K562 (cell line): ENCODE results near the gene SLC35G1.

ENCODE experiments used
- CTCF ChIP-seq, 3 experiments: IDR thresholded peaks in 2 of 3; conservative IDR thresholded peaks in 1 of 3; 2 replicates each; pipeline ENCODE4 v1.5.1; 2011 to 2012; ENCODE audit warnings: low read length in 3 of 3, mild to moderate bottlenecking in 3 of 3, control low read depth in 2 of 3, improper control_type of control experiment in 1 of 3, inconsistent platforms in 1 of 3, low read depth in 1 of 3, mixed read lengths in 1 of 3, moderate library complexity in 1 of 3; ENCODE audit not compliant: insufficient read depth in 2 of 3
- EP300 ChIP-seq: IDR thresholded peaks from 2 replicates; pipeline ENCODE4 v1.6.1; 2012; ENCODE audit warnings: low read length, improper control_type of control experiment
- EZH2 ChIP-seq: IDR thresholded peaks from 2 replicates; pipeline ENCODE4 v1.6.1; 2012; ENCODE audit warnings: low read depth, mild to moderate bottlenecking, inconsistent platforms, low read length, borderline replicate concordance
- GABPA ChIP-seq: fragments of 200-800 bp; sonication (Bioruptor generic); conservative IDR thresholded peaks from 2 replicates; pipeline ENCODE4 v1.6.1; 2016; ENCODE audit warnings: low read depth, missing genetic modification characterization, missing compliant biosample characterization
- HBP1 ChIP-seq: fragments of 450-650 bp; formaldehyde crosslinking; IDR thresholded peaks from 2 replicates; pipeline ENCODE4 v1.4.0; 2022; ENCODE audit warnings: missing genetic modification characterization
- KLF16 ChIP-seq: IDR thresholded peaks from 2 replicates; pipeline ENCODE4 v1.6.1; 2016; ENCODE audit warnings: antibody characterized with exemption
- NFXL1 ChIP-seq: fragments of 450-650 bp; formaldehyde crosslinking; IDR thresholded peaks from 2 replicates; pipeline ENCODE4 v1.4.0; 2021; ENCODE audit warnings: mild to moderate bottlenecking
- POLR2A ChIP-seq: fragments of 450-650 bp; conservative IDR thresholded peaks from 2 replicates; pipeline ENCODE4 v1.6.1; 2016
- SIN3A ChIP-seq, 2 experiments: fragments of 150-350 bp in 1 of 2; IDR thresholded peaks; 2 replicates each; pipeline ENCODE4 v1.6.1; 2011 to 2016; ENCODE audit warnings: borderline replicate concordance in 2 of 2, low read depth in 2 of 2, low read length in 2 of 2, mild to moderate bottlenecking in 2 of 2, moderate library complexity in 2 of 2; ENCODE audit not compliant: control insufficient read depth in 1 of 2
- ZNF174 ChIP-seq: fragments of 250-450 bp; sonication (Bioruptor Pico); IDR thresholded peaks from 2 replicates; pipeline ENCODE4 v1.4.0; 2020; ENCODE audit warnings: mild to moderate bottlenecking
- ZNF274 ChIP-seq: IDR thresholded peaks from 2 replicates; pipeline ENCODE4 v1.6.1; 2011; ENCODE audit warnings: low read depth, mild to moderate bottlenecking, low read length, moderate library complexity, borderline replicate concordance
- ZNF584 ChIP-seq: fragments of 200-800 bp; sonication (Bioruptor generic); IDR thresholded peaks from 2 replicates; pipeline ENCODE4 v1.6.1; 2016; ENCODE audit warnings: low read depth, mild to moderate bottlenecking, missing genetic modification characterization, missing compliant biosample characterization

- TF ChIP-seq CTCF (IDR thresholded peaks at IDR 0.05 in 2 of 3, conservative IDR thresholded peaks at IDR 0.05 in 1 of 3; ENCODE audit: insufficient read depth in 2 of 3, low read depth in 1 of 3, low read length in 3 of 3) (no peak), EP300 (no peak), POLR2A (no peak), ZNF274 (no peak), GABPA (tag) (no peak), SIN3A (IDR thresholded peaks at IDR 0.05; ENCODE audit: borderline replicate concordance in 2 of 2, control insufficient read depth in 1 of 2, low read depth in 2 of 2, low read length in 2 of 2) (no peak), EZH2 (no peak), ZNF174 (CRISPR knock-in tag) (no peak), KLF16 (no peak), HBP1 (CRISPR knock-in tag) (no peak), NFXL1 (CRISPR knock-in tag) (no peak), ZNF584 (CRISPR knock-in tag) (no peak)
Measured at GRCh38 chr10:93850031-93851015, 43.5 kb upstream of the SLC35G1 start.
